ENCODE results near the gene ARHGEF7. TPM values are rescaled to one million over a fixed set of nuclear protein-coding genes. Genes with fewer than 3 reads are reported as not detected.

The ARHGEF7 gene
- total and polyA plus RNA-seq, 8 donors, result 11.6 to 126 (median 49.7) TPM

DNA sequence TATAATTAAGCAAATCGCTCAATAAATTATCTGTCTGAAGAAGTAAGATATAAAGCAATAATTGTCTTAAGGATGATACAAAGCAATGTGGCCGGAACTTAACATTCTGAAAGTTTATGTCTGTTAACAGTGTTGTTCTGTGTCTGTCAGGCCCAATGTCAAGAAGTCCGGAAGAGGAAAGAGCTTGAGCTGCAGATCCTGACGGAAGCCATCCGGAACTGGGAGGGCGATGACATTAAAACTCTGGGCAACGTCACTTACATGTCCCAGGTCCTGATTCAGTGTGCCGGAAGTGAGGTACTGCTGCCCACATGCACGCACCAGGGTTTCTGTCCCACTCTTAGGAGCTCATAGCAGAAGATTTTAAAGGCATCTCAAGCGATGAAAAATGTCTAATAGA lies 160.3 kb downstream of the ARHGEF7 start:
- no peaks in the 10 kb centered on the region for H3K9me3 ChIP-seq
- no peak for DNase-seq
- H3K27ac ChIP-seq, result no peak overlapping the region
- no peak for TF ChIP-seq POLR2AphosphoS5 (IDR thresholded peaks at IDR 0.05)
- no peak for TF ChIP-seq EP300 (IDR thresholded peaks at IDR 0.05)
- TF ChIP-seq POLR2A (IDR thresholded peaks at IDR 0.05), result no peak
- TF ChIP-seq, protein P1, sequence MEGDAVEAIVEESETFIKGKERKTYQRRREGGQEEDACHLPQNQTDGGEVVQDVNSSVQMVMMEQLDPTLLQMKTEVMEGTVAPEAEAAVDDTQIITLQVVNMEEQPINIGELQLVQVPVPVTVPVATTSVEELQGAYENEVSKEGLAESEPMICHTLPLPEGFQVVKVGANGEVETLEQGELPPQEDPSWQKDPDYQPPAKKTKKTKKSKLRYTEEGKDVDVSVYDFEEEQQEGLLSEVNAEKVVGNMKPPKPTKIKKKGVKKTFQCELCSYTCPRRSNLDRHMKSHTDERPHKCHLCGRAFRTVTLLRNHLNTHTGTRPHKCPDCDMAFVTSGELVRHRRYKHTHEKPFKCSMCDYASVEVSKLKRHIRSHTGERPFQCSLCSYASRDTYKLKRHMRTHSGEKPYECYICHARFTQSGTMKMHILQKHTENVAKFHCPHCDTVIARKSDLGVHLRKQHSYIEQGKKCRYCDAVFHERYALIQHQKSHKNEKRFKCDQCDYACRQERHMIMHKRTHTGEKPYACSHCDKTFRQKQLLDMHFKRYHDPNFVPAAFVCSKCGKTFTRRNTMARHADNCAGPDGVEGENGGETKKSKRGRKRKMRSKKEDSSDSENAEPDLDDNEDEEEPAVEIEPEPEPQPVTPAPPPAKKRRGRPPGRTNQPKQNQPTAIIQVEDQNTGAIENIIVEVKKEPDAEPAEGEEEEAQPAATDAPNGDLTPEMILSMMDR (IDR thresholded peaks at IDR 0.05), result no peak
- H3K27me3 ChIP-seq, result no peaks in the 10 kb centered on the region
- WGBS, 5 donors, result 90 to 96% (median 94%) methylated on average over 10 of the region's 10 CpGs
- no peak overlapping the region for H3K4me3 ChIP-seq
- intact Hi-C loops (cut with DNase I; ENCODE audit: low total_unique reads), result no loop called here
- peaks cover 0 to 6% (median under 1%) of the 10 kb centered on the region in 4 donors for H3K4me1 ChIP-seq
- peaks cover 12 to 91% (median 84%) of the 10 kb centered on the region in 4 donors for H3K36me3 ChIP-seq

DNA sequence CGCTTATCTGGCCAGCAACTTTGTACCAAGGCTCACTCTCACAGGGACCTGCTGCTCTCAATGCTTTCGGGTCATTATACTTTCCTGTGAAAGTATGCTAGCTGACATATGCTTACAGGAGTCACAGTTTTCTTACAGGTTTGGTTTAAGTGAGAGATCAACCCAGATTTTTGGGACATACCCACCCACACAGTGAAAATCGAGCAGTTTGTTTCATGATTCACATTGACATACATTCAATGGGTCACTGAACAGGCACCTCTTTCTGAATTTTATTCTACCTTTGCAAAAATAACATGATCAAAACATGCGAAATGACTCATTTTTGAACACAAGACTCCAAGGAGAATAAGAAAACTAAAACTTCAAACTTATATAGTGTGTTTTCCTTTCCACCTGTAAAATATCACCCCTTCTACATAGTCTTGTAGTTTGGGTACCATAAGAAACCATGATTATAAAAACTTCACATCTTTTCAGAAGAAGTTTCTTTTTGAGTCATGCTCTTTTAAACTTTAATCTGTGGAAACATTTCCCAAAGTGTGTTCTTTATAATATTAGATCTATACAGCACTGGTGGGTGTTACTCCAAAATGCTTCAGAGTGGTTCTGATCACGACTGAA lies 161.0 kb downstream of the ARHGEF7 start:
- peaks cover 15 to 93% (median 84%) of the 10 kb centered on the region in 4 donors for H3K36me3 ChIP-seq
- 84 to 94% (median 91%) methylated on average over 4 to 5 of the region's 5 CpGs for WGBS, 5 donors
- peaks cover 0 to 5% (median 2%) of the 10 kb centered on the region in 4 donors for H3K4me1 ChIP-seq

DNA sequence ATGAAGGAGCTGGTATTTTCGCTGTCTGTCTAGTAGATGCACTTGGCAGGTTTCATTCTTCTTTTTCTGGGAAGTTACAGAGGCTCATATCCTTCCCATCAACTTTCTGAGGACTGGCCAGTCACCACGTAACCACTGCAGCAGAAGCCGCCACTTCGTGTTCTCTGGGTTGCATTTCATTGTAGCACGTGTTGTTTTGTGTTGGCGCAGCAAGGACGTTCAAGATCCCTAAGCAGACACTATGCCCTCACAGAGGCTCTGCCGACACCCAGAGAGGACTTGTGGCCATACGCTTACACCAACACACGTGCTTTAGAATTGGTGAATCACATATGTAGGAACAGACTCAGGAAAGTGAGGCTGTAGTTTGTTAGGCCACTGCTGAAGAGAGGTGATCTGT lies 163.1 kb downstream of the ARHGEF7 start:
- Histone ChIP-seq H3K4me1 (peaks cover 0 to 20% (median 13%) of the 10 kb centered on the region in 4 donors), H3K27ac (peak overlapping the region in 1 of 5 donors; percentile 1), H3K27me3 (no peaks in the 10 kb centered on the region), H3K36me3 (peaks cover 20 to 95% (median 82%) of the 10 kb centered on the region in 4 donors), H3K4me3 (no peak overlapping the region), H3K9me3 (no peaks in the 10 kb centered on the region)
- no peak for DNase-seq
- TF ChIP-seq POLR2AphosphoS5 (IDR thresholded peaks at IDR 0.05), result no peak
- intact Hi-C loops (cut with DNase I; ENCODE audit: low total_unique reads), result no loop called here
- 91 to 97% (median 95%) methylated on average over 10 of the region's 10 CpGs for WGBS, 5 donors

More for the DNA sequence above, 161.0 kb downstream of the ARHGEF7 start:
- intact Hi-C loops (cut with DNase I; ENCODE audit: low total_unique reads), result no loop called here
- H3K27ac ChIP-seq, result no peak overlapping the region
- no peaks in the 10 kb centered on the region for H3K9me3 ChIP-seq
- no peak overlapping the region for H3K4me3 ChIP-seq
- H3K27me3 ChIP-seq, result no peaks in the 10 kb centered on the region
- TF ChIP-seq POLR2AphosphoS5 (IDR thresholded peaks at IDR 0.05) (no peak), POLR2A (IDR thresholded peaks at IDR 0.05) (no peak), EP300 (IDR thresholded peaks at IDR 0.05) (no peak)
- TF ChIP-seq, protein P1 (IDR thresholded peaks at IDR 0.05), result no peak
- no peak for DNase-seq

DNA sequence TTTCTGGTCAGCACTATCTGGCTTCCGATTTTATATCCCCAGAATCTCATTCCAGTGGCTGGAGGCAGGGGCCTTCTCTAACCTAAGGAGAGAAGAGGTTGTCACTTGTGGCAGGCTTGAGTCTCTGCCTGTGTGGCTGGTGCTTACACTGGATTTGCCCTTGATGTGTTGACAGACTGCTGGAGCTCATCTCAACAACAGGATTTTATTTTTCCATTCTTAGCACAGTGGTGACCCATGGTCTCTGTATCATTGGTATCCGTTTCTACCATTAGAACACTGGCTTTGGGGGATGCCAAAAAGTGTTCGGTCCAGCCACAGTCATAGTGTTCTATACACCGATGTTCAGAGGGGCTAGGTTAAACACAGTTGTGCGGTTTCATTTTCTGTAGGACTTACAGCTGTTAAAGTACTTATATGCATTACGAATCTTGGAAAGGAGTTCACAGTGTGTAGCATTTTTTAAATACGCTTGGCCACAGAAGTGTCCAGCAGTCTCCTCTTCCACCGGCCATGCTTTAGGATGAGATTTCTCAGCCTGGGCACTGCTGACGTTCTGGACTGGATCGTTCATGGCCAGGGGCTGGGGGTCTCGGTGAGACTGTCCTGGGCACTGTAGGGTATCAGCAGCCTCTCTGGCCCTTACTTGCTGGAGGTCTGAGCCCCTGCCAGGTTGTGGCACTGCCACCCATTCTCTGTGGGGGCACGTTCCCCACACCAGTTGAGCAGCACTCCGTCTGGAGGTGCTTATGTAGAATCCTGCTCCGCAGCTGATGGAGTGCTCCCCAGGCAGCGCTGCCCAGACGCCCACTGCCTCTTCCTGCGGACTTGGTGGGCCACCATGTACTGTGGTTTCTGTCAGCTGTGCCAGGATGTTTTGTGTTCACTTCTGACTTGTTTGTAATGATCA lies 163.9 kb downstream of the ARHGEF7 start:
- H3K9me3 ChIP-seq, result no peaks in the 10 kb centered on the region
- 88 to 94% (median 93%) methylated on average over 17 of the region's 17 CpGs for WGBS, 5 donors

More for the DNA sequence above, 163.9 kb downstream of the ARHGEF7 start:
- peaks cover 27 to 95% (median 82%) of the 10 kb centered on the region in 4 donors for H3K36me3 ChIP-seq
- H3K4me1 ChIP-seq, result peaks cover 0 to 24% (median 16%) of the 10 kb centered on the region in 4 donors
- peak overlapping the region in 1 of 5 donors; percentile 1 for H3K27ac ChIP-seq
- H3K4me3 ChIP-seq, result no peak overlapping the region
- TF ChIP-seq, protein P1 (IDR thresholded peaks at IDR 0.05), result no peak
- TF ChIP-seq EP300 (IDR thresholded peaks at IDR 0.05) (no peak), POLR2A (IDR thresholded peaks at IDR 0.05) (no peak)
- no peaks in the 10 kb centered on the region for H3K27me3 ChIP-seq
- no peak for DNase-seq
- intact Hi-C loops (cut with DNase I; ENCODE audit: low total_unique reads), result no loop called here

Data from stomach (tissue), 9 donors.